Transverse colon (tissue), 4 donors: Measurements from ENCODE around the gene LHX3. TPM values are rescaled to one million over a fixed set of nuclear protein-coding genes. Genes with fewer than 3 reads are reported as not detected.

ENCODE experiments used
- DNase-seq: peaks from one replicate; pipeline ENCODE4 v3.0.0-alpha.2; 2019
- H3K27ac ChIP-seq, 4 donors: fragments of 200-600 bp; sonication (generic); 2 replicates each; pipeline ENCODE4 v1.5.1; 2016 to 2018; ENCODE audit warnings: inconsistent platforms in 4 of 4
- H3K27me3 ChIP-seq: fragments of 200-600 bp; sonication (generic); 2 replicates; pipeline ENCODE4 v1.5.1; 2017; ENCODE audit warnings: inconsistent platforms
- H3K36me3 ChIP-seq, 4 donors: fragments of 200-600 bp; sonication (generic); 2 replicates each; pipeline ENCODE4 v1.5.1; 2017 to 2019; ENCODE audit warnings: inconsistent platforms in 4 of 4
- H3K4me1 ChIP-seq, 4 donors: fragments of 200-600 bp; sonication (generic); 2 replicates each; pipeline ENCODE4 v1.5.1; 2017 to 2020; ENCODE audit warnings: inconsistent platforms in 4 of 4
- H3K4me3 ChIP-seq, 4 donors: fragments of 200-600 bp; sonication (generic); 1 replicate in 1 of 4; 2 replicates in 3 of 4; pipeline versions ENCODE4 v1.5.1 to v1.6.1; 2017 to 2019; ENCODE audit warnings: inconsistent platforms in 4 of 4
- H3K9me3 ChIP-seq, 2 donors: fragments of 200-600 bp; sonication (generic); 2 replicates each; pipeline ENCODE4 v1.5.1; 2017 to 2019; ENCODE audit warnings: inconsistent platforms in 2 of 2
- CTCF ChIP-seq, 5 experiments: fragments of 200-600 bp in 3 of 5; fragments of 450-650 bp in 2 of 5; sonication (generic) in 3 of 5; IDR thresholded peaks; 1 replicate in 2 of 5; 2 replicates in 3 of 5; pipeline ENCODE4 v1.5.1; 2016 to 2017; ENCODE audit warnings: antibody characterized with exemption in 5 of 5, inconsistent platforms in 3 of 5, mild to moderate bottlenecking in 2 of 5, moderate library complexity in 1 of 5
- EP300 ChIP-seq: sonication (generic); formaldehyde crosslinking; IDR thresholded peaks from one replicate; pipeline ENCODE4 v1.6.1; 2017; ENCODE audit warnings: antibody characterized with exemption, low read depth
- POLR2A ChIP-seq: fragments of 450-650 bp; IDR thresholded peaks from one replicate; pipeline ENCODE4 v1.6.1; 2016; ENCODE audit warnings: antibody characterized with exemption, mild to moderate bottlenecking, moderate library complexity
- POLR2AphosphoS5 ChIP-seq, 3 donors: sonication (generic); formaldehyde crosslinking; IDR thresholded peaks; one replicate each; pipeline ENCODE4 v1.6.1; 2016; ENCODE audit warnings: antibody characterized with exemption in 3 of 3
- WGBS, 2 donors: methylation state at CpG; one replicate each; pipeline ENCODE4 v1.1.5; 2018; ENCODE audit warnings: low coverage in 1 of 2; 5-methylcytosine and 5-hydroxymethylcytosine counted together
- in situ Hi-C, 4 donors: fragments of 200-750 bp; cut with MboI; loops; one replicate each; pipeline versions ENCODE4 v1.15.0 to v1.15.1; 2017; ENCODE audit warnings: low sequenced_read_pairs in 3 of 4, low pct_ligation_motif_present in 1 of 4, low pct_unique_long_range_greater_than_20kb in 1 of 4
- intact Hi-C: fragments of 100-400 bp; cut with DNase I; formaldehyde crosslinking; loops from one replicate; pipeline ENCODE4 v1.15.1; 2023; ENCODE audit warnings: low total_unique reads
- total RNA-seq, 4 donors: library from RNA; depleted of rRNA; stranded (reverse); fragments of >200 nt; gene quantifications; one replicate each; pipeline ENCODE4 v1.1.0, GENCODE V29; 2016

LHX3 gene
- total RNA-seq, 4 donors from 2014 or later: not detected

- TF ChIP-seq CTCF (IDR thresholded peaks at IDR 0.05) (no peak), POLR2AphosphoS5 (IDR thresholded peaks at IDR 0.05) (no peak), POLR2A (no peak), EP300 (no peak)
- Histone ChIP-seq H3K27me3 (no peaks in the 10 kb centered on the region), H3K9me3 (no peaks in the 10 kb centered on the region), H3K4me1 (peaks cover 0 to 17% (median 6%) of the 10 kb centered on the region in 4 donors), H3K36me3 (no peaks in the 10 kb centered on the region), H3K27ac (no peak overlapping the region), H3K4me3 (no peak overlapping the region)
- in situ Hi-C loops: no loop called here
- intact Hi-C loops: no loop called here
- DNase-seq: no peak
- 92 to 100% methylated on average over 4 to 26 of the region's 27 CpGs for WGBS, 2 donors
Observed at GRCh38 chr9:136235709-136236455, 31.0 kb upstream of the LHX3 start.

- no peak for TF ChIP-seq POLR2A
- no peak for TF ChIP-seq CTCF (IDR thresholded peaks at IDR 0.05)
- TF ChIP-seq POLR2AphosphoS5 (IDR thresholded peaks at IDR 0.05): no peak
- TF ChIP-seq EP300: no peak
- WGBS, 2 donors: 94 to 98% methylated on average over 8 to 17 of the region's 17 CpGs
- intact Hi-C loops (no loop called here), in situ Hi-C loops (no loop called here)
- Histone ChIP-seq H3K9me3 (no peaks in the 10 kb centered on the region), H3K36me3 (no peaks in the 10 kb centered on the region), H3K27me3 (no peaks in the 10 kb centered on the region), H3K27ac (no peak overlapping the region), H3K4me1 (peaks cover 0 to 14% (median 6%) of the 10 kb centered on the region in 4 donors), H3K4me3 (no peak overlapping the region)
- DNase-seq: no peak
Observed at GRCh38 chr9:136235171-136235570, 30.2 kb upstream of the LHX3 start.

- Histone ChIP-seq H3K27me3 (no peaks in the 10 kb centered on the region), H3K9me3 (no peaks in the 10 kb centered on the region), H3K27ac (no peak overlapping the region), H3K4me3 (no peak overlapping the region), H3K4me1 (peaks cover 0 to 9% (median 4%) of the 10 kb centered on the region in 4 donors), H3K36me3 (no peaks in the 10 kb centered on the region)
- in situ Hi-C loops (no loop called here), intact Hi-C loops (no loop called here)
- DNase-seq: no peak
- 94 to 96% methylated on average over 4 to 17 of the region's 21 CpGs for WGBS, 2 donors
- TF ChIP-seq POLR2A (no peak), CTCF (IDR thresholded peaks at IDR 0.05) (no peak), EP300 (no peak), POLR2AphosphoS5 (IDR thresholded peaks at IDR 0.05) (no peak)
Observed at GRCh38 chr9:136234597-136234996, 29.7 kb upstream of the LHX3 start.

- no peak overlapping the region for H3K27ac ChIP-seq
Observed at GRCh38 chr9:136233868-136234267, 28.9 kb upstream of the LHX3 start.

More at GRCh38 chr9:136233868-136234267, 28.9 kb upstream of the LHX3 start:
- Histone ChIP-seq H3K27me3 (no peaks in the 10 kb centered on the region), H3K9me3 (no peaks in the 10 kb centered on the region), H3K4me1 (peaks cover 0 to 3% (median 1%) of the 10 kb centered on the region in 4 donors), H3K4me3 (no peak overlapping the region), H3K36me3 (no peaks in the 10 kb centered on the region)
- TF ChIP-seq POLR2AphosphoS5 (IDR thresholded peaks at IDR 0.05) (no peak), CTCF (IDR thresholded peaks at IDR 0.05) (no peak), POLR2A (no peak), EP300 (no peak)
- intact Hi-C loops: no loop called here
- no peak for DNase-seq
- WGBS, 2 donors: 80 to 83% methylated on average over 1 to 14 of the region's 14 CpGs
- in situ Hi-C loops: no loop called here
